ENCODE measurements around the gene WDR62. TPM values are rescaled to one million over a fixed set of nuclear protein-coding genes. Genes with fewer than 3 reads are reported as not detected.

WDR62 gene
- total RNA-seq, 1 experiment from 2014 or later, result 30.0 TPM

DNA sequence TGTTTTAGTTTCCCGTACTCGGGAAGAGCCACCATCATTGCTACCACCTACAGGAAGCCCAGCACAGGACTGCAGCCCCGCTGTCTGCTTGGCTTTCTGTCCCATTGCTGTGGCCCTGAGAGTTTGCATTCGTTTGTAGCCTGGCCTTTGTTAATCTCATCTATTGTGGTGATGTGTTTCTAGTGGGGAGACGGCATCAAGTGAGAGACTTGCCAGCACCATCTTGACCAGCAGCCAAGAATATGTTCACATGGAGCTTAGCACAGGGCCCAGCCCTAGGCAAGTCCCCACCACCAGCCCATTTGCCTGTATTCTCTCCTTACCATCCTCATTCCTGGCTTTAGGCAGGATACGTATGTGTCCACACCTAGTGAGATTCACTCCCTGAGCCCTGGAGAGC is 39.0 kb downstream of the WDR62 start:
- H4K91ac ChIP-seq (ENCODE audit: insufficient read length, low read depth, low read length), result no peak overlapping the region
- no peak overlapping the region for H3K23ac ChIP-seq (ENCODE audit: insufficient read length, low read depth, low read length)
- no peak overlapping the region for H3K56ac ChIP-seq (ENCODE audit: insufficient read length, low read depth, low read length)

More for the DNA sequence above, 39.0 kb downstream of the WDR62 start:
- Histone ChIP-seq H2BK12ac (ENCODE audit: insufficient read length, low read depth, low read length) (no peak overlapping the region), H3K27me3 (ENCODE audit: insufficient read depth, low read length) (no peaks in the 10 kb centered on the region), H3K23me2 (ENCODE audit: insufficient read length, low read depth, low read length, poor library complexity, severe bottlenecking) (no peaks in the 10 kb centered on the region), H3K79me2 (ENCODE audit: insufficient read depth, low read length) (no peaks in the 10 kb centered on the region), H3K18ac (ENCODE audit: insufficient read length, low read depth, low read length) (no peak overlapping the region), H3K27ac (ENCODE audit: insufficient read length, low read depth, low read length) (no peak overlapping the region), H4K8ac (replicated peaks; ENCODE audit: insufficient read length, low read depth, low read length) (no peak overlapping the region), H3K9ac (ENCODE audit: extremely low read depth, insufficient read length, low read length) (no peak overlapping the region), H3K4me1 (ENCODE audit: insufficient read depth, low read length) (no peaks in the 10 kb centered on the region), H3K9me3 (ENCODE audit: control insufficient read depth, low read depth, low read length) (no peaks in the 10 kb centered on the region), H2BK120ac (ENCODE audit: low read depth, low read length, poor library complexity, severe bottlenecking) (no peak overlapping the region), H3K14ac (ENCODE audit: insufficient read depth, low read length) (no peak overlapping the region), H2AFZ (ENCODE audit: low read length) (no peak overlapping the region), H2BK15ac (ENCODE audit: low read depth, low read length) (no peak overlapping the region), H3T11ph (ENCODE audit: low read length) (no peak overlapping the region), H4K20me1 (ENCODE audit: control insufficient read depth, insufficient read depth, insufficient read length) (no peaks in the 10 kb centered on the region), H3K79me1 (ENCODE audit: insufficient read depth, low read depth, low read length, poor library complexity, severe bottlenecking) (no peaks in the 10 kb centered on the region), H4K5ac (ENCODE audit: insufficient read length, low read depth, low read length) (no peak overlapping the region), H3K4me2 (ENCODE audit: insufficient read depth, insufficient read length, low read length) (no peak overlapping the region), H3K4ac (ENCODE audit: low read depth, low read length) (no peak overlapping the region), H2AK5ac (ENCODE audit: insufficient read length, low read length) (no peak overlapping the region), H2BK20ac (ENCODE audit: low read depth, low read length, poor library complexity, severe bottlenecking) (no peak overlapping the region), H2BK5ac (ENCODE audit: insufficient read length, low read length) (no peak overlapping the region)
- Mint-ChIP-seq H3K36me3 (ENCODE audit: insufficient read depth in 1 of 3, low read depth in 3 of 3) (peaks cover 45 to 82% (median 64%) of the 10 kb centered on the region in 3 experiments), H3K4me1 (no peaks in the 10 kb centered on the region), H3K9me3 (no peaks in the 10 kb centered on the region), H3K4me3 (no peak overlapping the region), H3K27ac (peak overlapping the region in 1 of 3 experiments; percentile 73; a peak in 1 of 7 replicates), H3K27me3 (ENCODE audit: low read depth) (no peaks in the 10 kb centered on the region)
- WGBS (ENCODE audit: extremely low coverage, insufficient read length, low lambda C conversion rate), result no CpG with 5 or more reads among the region's 6 CpGs
- TF ChIP-seq, protein P1, sequence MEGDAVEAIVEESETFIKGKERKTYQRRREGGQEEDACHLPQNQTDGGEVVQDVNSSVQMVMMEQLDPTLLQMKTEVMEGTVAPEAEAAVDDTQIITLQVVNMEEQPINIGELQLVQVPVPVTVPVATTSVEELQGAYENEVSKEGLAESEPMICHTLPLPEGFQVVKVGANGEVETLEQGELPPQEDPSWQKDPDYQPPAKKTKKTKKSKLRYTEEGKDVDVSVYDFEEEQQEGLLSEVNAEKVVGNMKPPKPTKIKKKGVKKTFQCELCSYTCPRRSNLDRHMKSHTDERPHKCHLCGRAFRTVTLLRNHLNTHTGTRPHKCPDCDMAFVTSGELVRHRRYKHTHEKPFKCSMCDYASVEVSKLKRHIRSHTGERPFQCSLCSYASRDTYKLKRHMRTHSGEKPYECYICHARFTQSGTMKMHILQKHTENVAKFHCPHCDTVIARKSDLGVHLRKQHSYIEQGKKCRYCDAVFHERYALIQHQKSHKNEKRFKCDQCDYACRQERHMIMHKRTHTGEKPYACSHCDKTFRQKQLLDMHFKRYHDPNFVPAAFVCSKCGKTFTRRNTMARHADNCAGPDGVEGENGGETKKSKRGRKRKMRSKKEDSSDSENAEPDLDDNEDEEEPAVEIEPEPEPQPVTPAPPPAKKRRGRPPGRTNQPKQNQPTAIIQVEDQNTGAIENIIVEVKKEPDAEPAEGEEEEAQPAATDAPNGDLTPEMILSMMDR (conservative IDR thresholded peaks at IDR 0.05), result no peak
- no peak for DNase-seq

All from H9 (cell line).